Activated CD8-positive, alpha-beta T cell treated with anti-CD3 and anti-CD28 coated beads, Interleukin-2, amount 10 ng/mL, durations not matched to agents 7 days and 5 days (primary cell): ENCODE data around the gene TYW1B. TPM values are rescaled to one million over a fixed set of nuclear protein-coding genes. Genes with fewer than 3 reads are reported as not detected.
"Not testable (repeated sequence)": the region's sequence is repeated elsewhere in the genome, so short reads cannot be mapped to it uniquely, and the experiment has no call there.

Source experiments
- ATAC-seq: fragments of 150-1000 bp; cut with Tn5 transposase; one replicate; pipeline ENCODE4 v1.10.0; 2021; ENCODE audit warnings: moderate library complexity
- CTCF ChIA-PET: fragments of 350-600 bp; sonication (Branson Sonifier 250); formaldehyde crosslinking; loops from one replicate; lab custom pipeline; 2021; ENCODE audit warnings: antibody characterized with exemption; lab: Charles Lee
- POLR2A ChIA-PET: fragments of 350-600 bp; sonication (Branson Sonifier 250); formaldehyde crosslinking; loops from one replicate; lab custom pipeline; 2021; ENCODE audit warnings: antibody characterized with exemption; lab: Charles Lee
- DNase-seq: peaks from one replicate; pipeline ENCODE4 v3.0.0-alpha.2; 2020
- H3K27ac Mint-ChIP-seq: one replicate; pipeline ENCODE4 v1.8.0; 2021; ENCODE audit warnings: mild to moderate bottlenecking, mixed read lengths
- H3K27me3 Mint-ChIP-seq: one replicate; pipeline ENCODE4 v1.8.0; 2021; ENCODE audit warnings: low read depth, mixed read lengths
- H3K36me3 Mint-ChIP-seq: one replicate; pipeline ENCODE4 v1.8.0; 2021; ENCODE audit warnings: low read depth, mixed read lengths
- H3K4me1 Mint-ChIP-seq: one replicate; pipeline ENCODE4 v1.8.0; 2021; ENCODE audit warnings: low read depth, mixed read lengths
- H3K4me3 Mint-ChIP-seq: one replicate; pipeline ENCODE4 v1.8.0; 2021; ENCODE audit warnings: mild to moderate bottlenecking, mixed read lengths
- H3K9me3 Mint-ChIP-seq: one replicate; pipeline ENCODE4 v1.8.0; 2022; ENCODE audit warnings: mixed read lengths; ENCODE audit not compliant: insufficient read depth
- total RNA-seq, 2 experiments: library from RNA; stranded (reverse); gene quantifications; one replicate each; pipeline ENCODE4 v1.2.3, GENCODE V29; 2021

Gene TYW1B
- total RNA-seq, 2 experiments from 2014 or later, result 2.7 to 3.2 TPM

- ATAC-seq, H3K36me3 Mint-ChIP-seq, POLR2A ChIA-PET, H3K27ac Mint-ChIP-seq, H3K4me3 Mint-ChIP-seq, H3K9me3 Mint-ChIP-seq, H3K4me1 Mint-ChIP-seq, H3K27me3 Mint-ChIP-seq, CTCF ChIA-PET, DNase-seq: not testable (repeated sequence)
Observed at GRCh38 chr7:72628375-72628774, 199.6 kb downstream of the TYW1B start.

DNA sequence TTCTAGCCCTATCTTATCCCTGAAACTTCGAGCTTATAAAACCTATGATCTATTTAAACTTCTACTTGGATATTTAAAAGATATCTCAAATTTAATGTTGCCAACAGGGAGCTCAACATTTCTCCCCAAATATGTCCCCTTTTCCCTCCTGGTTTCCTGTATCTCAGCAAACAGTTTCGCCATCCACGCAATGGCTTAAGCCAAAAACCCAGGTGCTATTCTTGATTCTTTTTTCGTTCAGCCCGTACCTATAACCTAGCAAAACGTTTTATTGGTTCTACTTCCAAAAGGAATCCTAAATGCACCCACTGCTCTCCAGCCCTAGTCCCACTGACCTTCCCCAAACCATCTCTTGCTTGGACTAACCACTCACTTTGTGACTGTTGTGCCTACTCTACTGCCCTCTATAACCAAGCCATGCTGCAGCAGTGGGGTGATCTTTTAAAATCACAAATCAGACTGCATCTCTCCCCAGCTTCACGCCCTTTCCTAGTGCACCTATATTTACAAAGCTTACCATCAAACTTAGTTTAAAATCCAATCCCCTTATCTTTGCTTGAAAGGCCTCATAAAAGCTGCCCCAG is 201.5 kb downstream of the TYW1B start:
- DNase-seq, H3K27me3 Mint-ChIP-seq, H3K4me3 Mint-ChIP-seq, H3K9me3 Mint-ChIP-seq, POLR2A ChIA-PET, H3K36me3 Mint-ChIP-seq, H3K4me1 Mint-ChIP-seq, ATAC-seq, H3K27ac Mint-ChIP-seq, CTCF ChIA-PET: not testable (repeated sequence)

- H3K27ac Mint-ChIP-seq, H3K36me3 Mint-ChIP-seq, H3K4me3 Mint-ChIP-seq, POLR2A ChIA-PET, H3K9me3 Mint-ChIP-seq, ATAC-seq, DNase-seq, H3K4me1 Mint-ChIP-seq, H3K27me3 Mint-ChIP-seq, CTCF ChIA-PET: not testable (repeated sequence)
Observed at GRCh38 chr7:72625721-72626423, 202.1 kb downstream of the TYW1B start.

GRCh38 chr7:72622532-72622931 is 205.5 kb downstream of the TYW1B start:
- ATAC-seq (no peak), DNase-seq (no peak)
- ChIA-PET CTCF (no interaction called here), POLR2A (no interaction called here)
- peaks cover 3% of the 10 kb centered on the region for H3K36me3 Mint-ChIP-seq
- no peak overlapping the region for H3K27ac Mint-ChIP-seq
- H3K4me1 Mint-ChIP-seq, result no peaks in the 10 kb centered on the region
- H3K27me3 Mint-ChIP-seq, result no peaks in the 10 kb centered on the region
- H3K4me3 Mint-ChIP-seq, result no peak overlapping the region
- H3K9me3 Mint-ChIP-seq, result peaks cover 4% of the 10 kb centered on the region

DNA sequence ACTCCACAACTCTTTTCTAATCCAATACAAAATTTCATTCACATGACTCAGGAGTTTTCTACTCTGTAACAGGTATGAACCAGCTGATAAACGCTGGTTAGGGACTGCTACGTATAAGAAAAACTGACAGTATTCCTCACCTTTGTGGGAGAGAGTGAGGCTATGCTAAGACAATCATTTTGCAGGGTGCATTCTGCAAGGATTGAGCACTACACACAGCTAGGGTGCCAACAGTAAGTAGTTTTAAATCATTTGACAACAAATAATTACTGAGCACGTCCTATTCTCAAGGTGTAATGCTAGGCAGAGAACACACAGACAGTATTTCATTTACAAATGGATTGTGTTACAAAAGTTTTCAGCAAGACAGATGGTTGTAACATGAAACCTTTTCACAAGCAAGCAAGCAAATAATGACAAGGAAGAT is 206.2 kb downstream of the TYW1B start:
- CTCF ChIA-PET, H3K36me3 Mint-ChIP-seq, DNase-seq, POLR2A ChIA-PET, ATAC-seq, H3K4me1 Mint-ChIP-seq, H3K4me3 Mint-ChIP-seq, H3K27ac Mint-ChIP-seq, H3K9me3 Mint-ChIP-seq, H3K27me3 Mint-ChIP-seq: not testable (repeated sequence)

GRCh38 chr7:72620923-72621322 is 207.1 kb downstream of the TYW1B start:
- ATAC-seq, H3K4me1 Mint-ChIP-seq, POLR2A ChIA-PET, H3K27me3 Mint-ChIP-seq, H3K9me3 Mint-ChIP-seq, H3K4me3 Mint-ChIP-seq, CTCF ChIA-PET, H3K36me3 Mint-ChIP-seq, DNase-seq, H3K27ac Mint-ChIP-seq: not testable (repeated sequence)

DNA sequence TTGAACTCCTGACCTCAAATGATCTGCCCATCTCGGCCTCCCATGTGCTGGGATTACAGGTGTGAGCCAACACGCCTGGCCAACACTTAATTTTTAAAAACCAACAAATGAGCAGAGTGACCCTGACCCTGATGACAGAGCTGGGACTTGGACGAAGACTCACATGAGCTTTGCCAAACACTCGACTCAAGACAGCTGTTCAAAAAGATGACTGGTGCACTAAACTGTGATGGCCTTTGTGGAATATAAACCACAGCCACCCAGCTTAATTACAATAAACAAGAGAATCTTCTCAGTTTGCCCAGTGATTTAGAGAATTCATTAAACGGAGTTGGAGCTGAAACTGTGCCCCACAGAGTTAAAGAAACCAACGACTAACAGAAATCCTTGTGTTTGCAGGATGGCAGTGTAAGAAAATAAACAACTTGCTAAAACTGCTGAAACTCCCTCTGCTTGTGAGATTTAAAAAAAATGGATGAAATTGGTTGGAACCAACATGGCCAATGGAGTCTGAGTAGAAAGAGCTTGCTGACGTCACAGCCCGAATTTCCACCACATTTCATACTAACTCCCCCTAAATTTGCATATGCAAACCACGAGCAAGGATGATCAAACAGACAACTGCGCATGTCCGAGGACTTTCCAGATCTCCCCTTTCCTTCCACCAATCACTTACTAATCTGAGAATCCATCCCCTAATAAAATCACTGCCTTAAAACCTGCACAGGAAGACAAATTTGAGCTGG is 209.4 kb downstream of the TYW1B start:
- H3K4me3 Mint-ChIP-seq, H3K27me3 Mint-ChIP-seq, H3K9me3 Mint-ChIP-seq, H3K4me1 Mint-ChIP-seq, CTCF ChIA-PET, H3K27ac Mint-ChIP-seq, POLR2A ChIA-PET, DNase-seq, ATAC-seq: not testable (repeated sequence)
- peaks cover 11% of the 10 kb centered on the region for H3K36me3 Mint-ChIP-seq

DNA sequence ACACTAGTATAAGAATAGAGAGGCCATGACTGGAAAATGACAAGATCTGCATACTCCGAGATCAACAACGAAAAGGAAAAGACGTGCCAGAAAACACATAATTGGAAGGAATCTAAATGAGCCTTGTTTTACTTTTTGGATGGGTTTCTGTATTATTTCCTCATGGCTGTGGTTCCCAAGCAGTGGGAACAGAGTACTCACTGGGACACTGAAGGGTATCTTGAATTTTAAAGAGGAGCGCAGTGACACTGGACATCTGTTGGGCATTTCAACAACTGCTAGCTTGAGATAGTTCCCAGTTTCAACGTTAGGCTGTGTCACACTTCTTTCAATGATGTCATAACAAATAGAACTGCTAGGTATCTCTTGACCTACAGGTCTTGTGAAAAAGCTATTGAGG is 218.2 kb downstream of the TYW1B start:
- DNase-seq, CTCF ChIA-PET, H3K27me3 Mint-ChIP-seq, H3K4me1 Mint-ChIP-seq, H3K9me3 Mint-ChIP-seq, POLR2A ChIA-PET, H3K36me3 Mint-ChIP-seq, ATAC-seq, H3K27ac Mint-ChIP-seq, H3K4me3 Mint-ChIP-seq: not testable (repeated sequence)

DNA sequence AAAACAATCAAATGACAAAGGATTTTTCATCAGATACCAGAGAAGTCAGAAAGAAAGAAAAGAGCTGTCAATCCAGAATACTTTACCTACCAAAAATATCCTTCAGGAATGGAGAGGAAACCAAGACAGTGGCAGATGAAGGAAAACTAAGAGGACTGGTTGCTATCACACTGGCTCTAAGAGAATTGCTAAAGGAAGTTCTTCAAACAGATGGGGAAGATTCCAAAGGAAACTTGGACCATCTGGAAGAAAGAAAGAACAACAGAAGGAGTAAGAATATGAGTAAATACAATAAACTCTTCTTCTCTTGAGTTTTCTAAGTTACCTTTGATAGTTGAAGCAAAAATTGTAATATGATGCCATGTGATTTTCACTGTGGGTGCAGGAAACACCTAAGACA is 220.0 kb downstream of the TYW1B start:
- H3K27ac Mint-ChIP-seq, H3K36me3 Mint-ChIP-seq, H3K27me3 Mint-ChIP-seq, DNase-seq, POLR2A ChIA-PET, H3K9me3 Mint-ChIP-seq, H3K4me1 Mint-ChIP-seq, H3K4me3 Mint-ChIP-seq, CTCF ChIA-PET, ATAC-seq: not testable (repeated sequence)

DNA sequence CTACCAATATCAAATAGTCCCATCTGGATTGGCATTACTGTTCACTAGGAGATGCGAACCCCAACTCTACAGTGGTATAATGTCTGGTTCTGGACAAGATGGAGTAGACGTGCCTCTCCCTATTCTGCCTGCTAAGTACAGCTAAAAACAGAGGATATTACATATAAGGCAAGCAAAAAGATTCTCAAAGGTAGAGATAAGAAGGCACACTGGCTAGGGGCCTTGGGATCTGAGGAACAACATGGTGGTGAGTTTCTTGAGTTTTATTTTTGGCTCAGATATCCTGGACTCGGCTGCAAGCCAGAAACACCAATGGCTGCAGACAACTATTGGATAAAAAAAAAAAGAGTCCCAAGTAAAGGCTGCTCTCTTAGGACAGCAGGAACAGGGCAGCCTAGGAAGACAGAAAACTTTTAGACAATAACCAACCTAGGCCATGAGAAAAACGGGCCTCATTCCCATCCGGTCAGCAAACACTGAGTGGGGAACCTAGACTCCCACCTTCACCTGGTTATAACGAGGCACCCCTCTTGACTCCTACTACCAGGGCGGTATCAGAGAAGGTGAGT is 222.1 kb downstream of the TYW1B start:
- ATAC-seq, CTCF ChIA-PET, H3K27ac Mint-ChIP-seq, H3K9me3 Mint-ChIP-seq, H3K4me3 Mint-ChIP-seq, DNase-seq, H3K4me1 Mint-ChIP-seq, H3K36me3 Mint-ChIP-seq, POLR2A ChIA-PET, H3K27me3 Mint-ChIP-seq: not testable (repeated sequence)

GRCh38 chr7:72604771-72605611 is 223.0 kb downstream of the TYW1B start:
- H3K9me3 Mint-ChIP-seq, H3K27ac Mint-ChIP-seq, H3K4me3 Mint-ChIP-seq, ATAC-seq, H3K4me1 Mint-ChIP-seq, H3K27me3 Mint-ChIP-seq, POLR2A ChIA-PET, DNase-seq, CTCF ChIA-PET, H3K36me3 Mint-ChIP-seq: not testable (repeated sequence)
